Activated T-cell treated with anti-CD3 and anti-CD28 coated beads, Interleukin-2, amount 50 U/mL, for 4 hours (primary cell): ENCODE measurements around the gene LIMS4. TPM values are rescaled to one million over a fixed set of nuclear protein-coding genes. Genes with fewer than 3 reads are reported as not detected.
"Not testable (repeated sequence)": the region's sequence is repeated elsewhere in the genome, so short reads cannot be mapped to it uniquely, and the experiment has no call there.

ENCODE experiments used
- ATAC-seq, 2 donors: fragments of 200-7000 bp; cut with Tn5 transposase; one replicate each; pipeline ENCODE4 v1.10.0; 2021
- DNase-seq: peaks from one replicate; pipeline ENCODE4 v3.0.0-alpha.2; 2020
- H3K27me3 Mint-ChIP-seq: one replicate; pipeline ENCODE4 v1.8.0; 2021; ENCODE audit warnings: low read depth, mixed read lengths
- H3K36me3 Mint-ChIP-seq: one replicate; pipeline ENCODE4 v1.8.0; 2022; ENCODE audit warnings: mixed read lengths; ENCODE audit not compliant: insufficient read depth
- H3K4me1 Mint-ChIP-seq: one replicate; pipeline ENCODE4 v1.8.0; 2021; ENCODE audit warnings: low read depth, mixed read lengths
- H3K4me3 Mint-ChIP-seq: one replicate; pipeline ENCODE4 v1.8.0; 2021; ENCODE audit warnings: mild to moderate bottlenecking, moderate library complexity, mixed read lengths
- H3K9me3 Mint-ChIP-seq: one replicate; pipeline ENCODE4 v1.8.0; 2021; ENCODE audit warnings: mixed read lengths
- total RNA-seq, 3 donors: library from RNA; stranded (reverse); gene quantifications; one replicate each; pipeline ENCODE4 v1.2.1, GENCODE V29; 2021

Gene LIMS4
- total RNA-seq, 3 donors from 2014 or later, result 0.24 to 1.2 (median 0.65) TPM

- H3K9me3 Mint-ChIP-seq, DNase-seq, H3K4me3 Mint-ChIP-seq, H3K27me3 Mint-ChIP-seq, H3K4me1 Mint-ChIP-seq, H3K36me3 Mint-ChIP-seq: not testable (repeated sequence)
- peak; percentile 35 to 60 for ATAC-seq
Measured at GRCh38 chr2:110422852-110423573, 49.6 kb downstream of the LIMS4 start.

DNA sequence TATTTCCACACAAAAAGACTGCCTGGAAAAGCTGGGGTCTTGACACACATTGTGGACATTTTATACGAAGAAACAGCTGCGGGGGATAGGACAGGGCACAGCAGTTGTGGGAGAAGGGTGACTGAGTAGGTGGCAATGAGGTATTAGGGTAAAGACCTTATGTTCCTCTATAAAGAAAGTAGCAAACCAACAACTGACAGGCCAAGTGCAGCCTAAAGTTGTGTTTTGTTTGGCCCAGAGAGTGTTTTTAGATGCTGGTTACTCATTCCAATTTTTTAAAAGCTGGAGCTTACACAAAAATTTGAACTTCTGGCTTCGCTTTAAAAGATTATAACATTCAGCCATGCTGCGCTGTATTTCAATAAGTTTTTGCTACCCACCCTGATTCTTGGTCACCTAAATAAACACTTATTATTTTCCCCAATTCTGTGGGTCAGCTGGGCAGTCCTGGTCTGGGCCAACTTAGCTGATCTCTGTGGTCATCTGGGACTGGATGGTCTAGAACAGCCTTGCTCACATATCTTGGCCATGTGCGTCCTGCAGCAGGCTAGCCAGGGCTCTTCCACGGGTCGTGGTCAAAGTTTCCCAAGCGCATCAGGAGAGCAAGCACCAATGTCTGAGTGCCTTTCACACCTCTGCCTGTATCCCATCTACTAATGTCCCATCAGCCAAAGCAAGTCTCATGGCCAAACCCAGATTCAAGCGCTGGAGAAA lies 51.8 kb downstream of the LIMS4 start:
- H3K36me3 Mint-ChIP-seq, ATAC-seq, H3K27me3 Mint-ChIP-seq, DNase-seq, H3K9me3 Mint-ChIP-seq, H3K4me1 Mint-ChIP-seq, H3K4me3 Mint-ChIP-seq: not testable (repeated sequence)

- H3K4me3 Mint-ChIP-seq, H3K9me3 Mint-ChIP-seq, H3K4me1 Mint-ChIP-seq, H3K27me3 Mint-ChIP-seq, ATAC-seq, DNase-seq, H3K36me3 Mint-ChIP-seq: not testable (repeated sequence)
Measured at GRCh38 chr2:110407142-110407541, 65.5 kb downstream of the LIMS4 start.

GRCh38 chr2:110404988-110405387 lies 67.6 kb downstream of the LIMS4 start:
- DNase-seq, H3K4me1 Mint-ChIP-seq, H3K9me3 Mint-ChIP-seq, H3K36me3 Mint-ChIP-seq, ATAC-seq, H3K4me3 Mint-ChIP-seq, H3K27me3 Mint-ChIP-seq: not testable (repeated sequence)

- H3K4me1 Mint-ChIP-seq, ATAC-seq, DNase-seq, H3K36me3 Mint-ChIP-seq, H3K27me3 Mint-ChIP-seq, H3K9me3 Mint-ChIP-seq, H3K4me3 Mint-ChIP-seq: not testable (repeated sequence)
Measured at GRCh38 chr2:110404246-110404645, 68.4 kb downstream of the LIMS4 start.

DNA sequence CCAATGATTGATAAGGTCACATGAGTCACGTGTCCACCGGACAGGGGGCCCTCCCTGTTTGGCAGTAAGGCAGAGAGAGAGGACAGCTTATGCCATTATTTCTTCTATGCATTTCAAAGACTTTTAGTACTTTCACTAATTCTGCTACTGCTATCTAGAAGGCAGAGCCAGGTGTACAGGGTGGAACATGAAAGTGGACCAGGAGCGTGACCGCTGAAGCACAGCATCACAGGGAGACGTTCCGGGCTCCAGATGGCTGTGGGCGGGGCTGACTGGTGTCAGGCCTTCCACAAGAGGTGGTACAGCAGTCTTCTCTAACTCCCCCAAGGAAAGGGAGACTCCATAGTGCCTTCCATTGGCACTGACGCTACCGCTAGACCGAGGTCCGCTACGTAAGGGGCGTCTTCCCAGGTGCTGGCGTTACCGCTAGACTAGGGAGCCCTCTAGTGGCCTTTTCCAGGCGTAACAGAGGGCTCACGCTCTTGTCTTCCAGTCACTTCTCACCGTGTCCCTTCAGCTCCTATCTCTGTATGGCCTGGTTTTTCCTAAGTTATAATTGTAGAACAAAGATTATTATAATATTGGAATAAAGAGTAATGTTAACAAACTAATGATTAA lies 71.5 kb downstream of the LIMS4 start:
- not testable (repeated sequence) for H3K36me3 Mint-ChIP-seq, DNase-seq, H3K4me1 Mint-ChIP-seq, H3K27me3 Mint-ChIP-seq, H3K4me3 Mint-ChIP-seq, H3K9me3 Mint-ChIP-seq
- peak; percentile 76 to 94 for ATAC-seq

DNA sequence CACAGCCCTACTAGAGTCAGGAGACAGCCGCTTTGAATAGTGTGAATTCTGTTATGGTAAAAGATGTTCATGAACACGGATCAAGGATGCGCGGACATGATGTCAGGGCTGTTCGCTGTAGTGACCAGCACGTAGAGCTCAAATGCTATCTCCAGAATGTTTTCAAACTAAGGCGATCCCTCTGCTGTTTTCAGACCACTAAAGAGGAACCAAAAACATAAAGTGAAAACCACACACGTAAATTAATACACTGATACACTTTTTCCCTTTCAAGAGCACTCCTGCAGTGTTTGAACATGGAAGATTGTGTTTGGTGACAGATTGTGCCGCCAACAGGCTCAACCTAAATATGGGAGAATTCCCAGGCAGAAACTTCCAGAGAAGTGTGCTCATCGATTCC lies 73.2 kb downstream of the LIMS4 start:
- not testable (repeated sequence) for ATAC-seq, H3K9me3 Mint-ChIP-seq, DNase-seq

DNA sequence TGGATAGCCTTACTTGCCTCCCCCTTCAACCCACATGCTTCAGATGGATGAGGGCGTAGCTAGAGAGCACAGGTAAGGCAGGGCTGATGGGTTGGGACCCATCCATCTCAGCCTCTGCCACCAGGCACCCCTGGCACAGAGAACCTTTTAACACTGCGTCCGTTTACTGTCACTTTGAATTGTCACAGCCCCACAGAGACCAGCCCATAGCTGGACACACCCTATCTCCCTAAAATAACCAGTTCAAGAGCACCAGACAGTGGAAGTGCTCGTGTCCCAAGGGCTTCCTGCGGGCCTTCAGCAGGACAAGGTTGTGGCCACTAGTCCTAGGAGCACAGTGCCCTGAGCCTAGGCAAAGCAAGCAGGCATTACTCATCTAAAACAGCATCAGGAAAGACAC lies 76.6 kb downstream of the LIMS4 start:
- H3K4me3 Mint-ChIP-seq, ATAC-seq, H3K36me3 Mint-ChIP-seq, DNase-seq, H3K4me1 Mint-ChIP-seq, H3K9me3 Mint-ChIP-seq, H3K27me3 Mint-ChIP-seq: not testable (repeated sequence)

More for the DNA sequence above, 73.2 kb downstream of the LIMS4 start:
- not testable (repeated sequence) for H3K4me3 Mint-ChIP-seq, H3K27me3 Mint-ChIP-seq, H3K36me3 Mint-ChIP-seq, H3K4me1 Mint-ChIP-seq

Other genes with a start within 250 kb of the LIMS4 start
- gene RGPD6, start 104.4 kb upstream of the LIMS4 start, total RNA-seq, result 10 to 100 TPM in 2 of 3 donors, 1 to 10 TPM in 1; 7.4 to 20.4 (median 14.9) TPM
- gene BUB1, start 205.2 kb upstream of the LIMS4 start, total RNA-seq, result 10 to 100 TPM in 2 of 3 donors, 1 to 10 TPM in 1; 9.5 to 15.7 (median 15.4) TPM